SK-N-MC (cell line): ENCODE data around the gene VAPA.

Experiments
- DNase-seq: peaks from one replicate; pipeline ENCODE4 v3.0.0-alpha.2; 2011; ENCODE audit warnings: low read depth, low spot score
- H3K27ac ChIP-seq: fragments of 200-600 bp; sonication (generic); 2 replicates; pipeline ENCODE4 v1.5.1; 2016; ENCODE audit warnings: mixed run types
- H3K36me3 ChIP-seq: fragments of 200-600 bp; sonication (generic); 2 replicates; pipeline ENCODE4 v1.6.1; 2017; ENCODE audit warnings: antibody characterized with exemption, low read length, mixed read lengths; ENCODE audit not compliant: insufficient read depth
- H3K4me3 ChIP-seq: fragments of 200-600 bp; sonication (generic); 2 replicates; pipeline ENCODE4 v1.5.1; 2016
- H3K9ac ChIP-seq: fragments of 200-600 bp; sonication (generic); 2 replicates; pipeline ENCODE4 v1.8.0; 2017; ENCODE audit warnings: mixed run types, mixed read lengths; ENCODE audit not compliant: insufficient read length
- H3K9me3 ChIP-seq: fragments of 200-600 bp; sonication (generic); 2 replicates; pipeline ENCODE4 v1.6.1; 2017; ENCODE audit warnings: low read depth, mild to moderate bottlenecking, antibody characterized with exemption, low read length, moderate library complexity, mixed read lengths
- EZH2 ChIP-seq: fragments of 200-600 bp; sonication (generic); IDR thresholded peaks from one replicate; pipeline ENCODE4 v1.6.1; 2017; ENCODE audit warnings: antibody characterized with exemption
- FOXP2 ChIP-seq: optimal IDR thresholded peaks from 2 replicates; pipeline ENCODE3; 2011; ENCODE audit warnings: mild to moderate bottlenecking, moderate library complexity; ENCODE audit not compliant: insufficient read depth; ENCODE audit errors: extremely low read length, control extremely low read depth
- POLR2AphosphoS5 ChIP-seq: IDR thresholded peaks from 2 replicates; pipeline ENCODE4 v1.6.1; 2012; ENCODE audit warnings: mild to moderate bottlenecking, low read depth, low read length, borderline replicate concordance

Gene VAPA

GRCh38 chr18:9960258-9960904, 46.6 kb downstream of the VAPA start:
- no peak overlapping the region for H3K4me3 ChIP-seq
- TF ChIP-seq FOXP2 (no peak), EZH2 (no peak), POLR2AphosphoS5 (no peak)
- H3K9me3 ChIP-seq: no peaks in the 10 kb centered on the region
- peaks cover 4% of the 10 kb centered on the region for H3K36me3 ChIP-seq
- no peak overlapping the region for H3K27ac ChIP-seq
- no peak overlapping the region for H3K9ac ChIP-seq
- no peak for DNase-seq

DNA sequence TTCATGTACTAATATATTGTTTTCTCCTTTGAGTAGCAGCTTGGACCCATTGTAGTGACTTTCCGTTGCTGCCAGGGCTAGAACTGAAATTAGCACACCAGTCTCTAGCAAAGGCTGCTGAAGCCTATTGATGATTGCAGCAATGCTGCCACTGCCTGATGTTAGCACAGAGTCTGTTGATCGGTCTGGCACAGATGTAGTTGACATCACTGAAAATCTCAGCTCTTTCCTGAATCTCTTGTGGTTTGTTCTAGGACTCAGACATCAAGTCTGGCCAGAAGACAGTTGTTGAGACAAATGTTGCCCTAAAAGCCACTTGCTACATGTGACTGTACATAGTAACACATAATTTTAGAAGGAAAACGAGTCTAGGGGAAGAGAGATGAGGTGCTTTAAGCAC, 47.2 kb downstream of the VAPA start:
- no peak overlapping the region for H3K4me3 ChIP-seq
- H3K9ac ChIP-seq: no peak overlapping the region
- H3K27ac ChIP-seq: no peak overlapping the region
- no peaks in the 10 kb centered on the region for H3K36me3 ChIP-seq
- TF ChIP-seq EZH2 (no peak), POLR2AphosphoS5 (no peak), FOXP2 (no peak)
- H3K9me3 ChIP-seq: no peaks in the 10 kb centered on the region
- DNase-seq: no peak

DNA sequence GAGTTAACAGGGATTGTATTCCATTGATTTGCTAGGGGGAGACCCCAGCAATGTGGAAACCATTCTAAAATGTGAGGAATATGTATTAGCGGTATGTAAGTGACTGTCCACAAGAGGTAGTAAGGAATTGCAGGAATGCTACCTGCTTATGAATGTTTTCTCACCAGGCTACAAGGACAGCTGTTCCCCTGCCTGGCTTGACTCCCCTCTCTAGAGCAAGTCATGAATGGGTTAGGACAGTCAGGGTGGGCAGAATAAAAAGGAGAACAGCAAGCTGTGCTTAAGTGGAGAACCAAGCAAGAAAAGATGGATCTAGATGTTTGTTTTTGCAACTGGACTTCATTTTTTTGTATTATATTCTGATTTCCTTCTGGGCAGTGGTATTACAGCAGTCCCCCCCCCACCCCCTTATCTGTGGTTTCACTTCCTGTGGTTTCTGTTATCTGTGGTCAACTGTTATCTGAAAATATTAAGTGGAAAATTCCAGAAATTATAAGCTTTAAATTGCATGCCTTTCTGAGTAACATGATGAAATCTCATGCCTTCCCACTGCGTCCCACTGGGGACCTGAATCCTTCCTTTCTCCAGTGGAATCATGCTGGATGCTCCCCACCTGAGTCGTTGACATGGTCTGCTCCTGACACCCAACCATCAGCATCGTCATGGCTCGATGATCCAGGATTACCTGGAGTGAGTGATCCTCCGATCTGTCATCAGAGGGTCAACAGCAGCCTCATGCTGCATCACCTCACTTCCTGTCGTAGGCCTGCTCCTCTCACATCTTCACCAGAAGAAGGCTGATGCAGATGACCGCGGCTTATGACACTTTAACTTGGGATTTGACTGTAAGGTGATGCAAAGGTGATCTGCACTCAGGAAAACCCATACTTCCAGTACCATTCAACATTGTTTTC, 52.2 kb downstream of the VAPA start:
- Histone ChIP-seq H3K9me3 (no peaks in the 10 kb centered on the region), H3K4me3 (no peak overlapping the region), H3K36me3 (no peaks in the 10 kb centered on the region), H3K27ac (no peak overlapping the region), H3K9ac (no peak overlapping the region)
- TF ChIP-seq FOXP2 (no peak), EZH2 (no peak), POLR2AphosphoS5 (no peak)
- no peak for DNase-seq

- Histone ChIP-seq H3K9me3 (no peaks in the 10 kb centered on the region), H3K9ac (no peak overlapping the region), H3K4me3 (no peak overlapping the region), H3K27ac (no peak overlapping the region), H3K36me3 (no peaks in the 10 kb centered on the region)
- TF ChIP-seq EZH2 (no peak), FOXP2 (no peak), POLR2AphosphoS5 (no peak)
- no peak for DNase-seq
Observed at GRCh38 chr18:9968081-9968848, 54.4 kb downstream of the VAPA start.

DNA sequence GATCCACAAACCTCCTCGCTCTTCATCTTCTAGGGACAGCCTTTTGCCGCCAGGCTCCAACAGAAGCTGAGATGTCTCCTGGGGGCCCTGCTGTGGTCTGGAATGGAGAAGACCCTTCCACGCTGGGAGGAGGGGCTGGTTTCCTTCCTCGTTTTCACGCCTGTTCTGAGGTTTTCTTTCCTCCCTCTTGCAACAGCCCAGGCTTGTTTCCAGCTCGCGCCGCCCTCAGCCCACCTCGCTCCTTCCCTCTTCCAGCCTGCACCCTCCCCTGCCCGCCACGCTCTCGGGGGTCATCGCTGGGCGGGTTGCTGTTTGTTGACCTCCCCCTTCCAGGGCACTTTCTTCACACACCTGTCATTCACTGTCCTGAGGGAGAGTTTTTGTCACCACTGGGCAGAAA, 55.4 kb downstream of the VAPA start:
- DNase-seq: no peak
- Histone ChIP-seq H3K9me3 (peaks cover 1% of the 10 kb centered on the region; the same call in 1 of the 2 replicates), H3K36me3 (peaks cover 3% of the 10 kb centered on the region; the same call in 1 of the 2 replicates), H3K27ac (no peak overlapping the region), H3K9ac (peak overlapping the region; percentile 17), H3K4me3 (no peak overlapping the region)
- TF ChIP-seq FOXP2 (no peak), EZH2 (no peak), POLR2AphosphoS5 (no peak)

DNA sequence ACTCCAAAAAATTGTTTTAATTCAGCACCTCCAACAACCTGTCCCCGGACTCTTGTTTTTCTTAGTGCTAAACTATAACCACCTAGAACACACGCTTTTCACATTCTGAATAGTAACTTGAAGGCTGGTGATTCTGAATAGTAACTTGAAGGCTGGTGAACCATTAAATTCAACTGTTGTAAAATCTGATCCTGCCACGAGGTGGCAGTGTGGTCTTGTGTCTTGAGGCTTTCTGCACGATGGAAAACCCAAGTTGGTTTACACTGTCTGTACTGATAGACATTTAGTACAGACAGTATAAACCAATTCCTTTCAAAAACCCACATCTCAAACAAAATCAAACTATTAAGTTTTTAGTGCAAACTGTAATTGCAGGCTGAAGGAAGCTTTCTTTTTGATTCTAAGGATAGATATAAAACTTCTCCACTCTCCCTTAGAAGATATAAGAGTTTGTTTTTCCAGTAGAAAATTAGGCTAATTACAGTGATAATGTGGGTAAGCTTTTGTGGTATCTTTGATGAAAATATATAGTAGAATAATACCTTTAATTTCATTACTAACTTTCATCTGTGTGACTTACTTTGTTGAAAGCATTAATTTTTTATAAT, 57.6 kb downstream of the VAPA start:
- peak; percentile 92 for DNase-seq
- Histone ChIP-seq H3K36me3 (peaks cover 18% of the 10 kb centered on the region), H3K9me3 (peaks cover 22% of the 10 kb centered on the region; the same call in 1 of the 2 replicates), H3K4me3 (peak overlapping the region; percentile 28; the same call in 1 of the 2 replicates), H3K9ac (peak overlapping the region; percentile 78), H3K27ac (peak overlapping the region; percentile 97)
- TF ChIP-seq EZH2 (no peak), POLR2AphosphoS5 (no peak), FOXP2 (no peak)

DNA sequence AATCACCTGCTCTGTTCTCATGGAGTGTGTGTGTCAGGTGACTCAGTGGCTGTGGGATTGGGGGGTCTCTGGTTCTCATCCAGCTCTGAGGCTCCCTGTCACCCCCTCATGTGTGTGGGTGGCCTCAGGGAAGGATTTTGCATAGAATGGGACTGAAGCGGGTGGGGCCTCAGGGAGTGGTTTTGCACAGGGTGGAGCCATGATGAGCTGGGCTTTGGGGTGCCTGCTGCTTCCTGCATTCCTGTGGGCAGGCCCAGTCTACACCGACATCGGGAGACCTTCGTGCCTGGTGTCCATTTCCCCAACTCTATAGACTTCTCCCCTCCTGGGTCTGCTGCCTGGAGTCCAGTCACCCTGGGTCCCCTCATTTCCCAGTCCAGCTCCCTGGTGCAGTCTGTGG, 59.7 kb downstream of the VAPA start:
- Histone ChIP-seq H3K9ac (no peak overlapping the region), H3K4me3 (no peak overlapping the region), H3K27ac (peak overlapping the region; percentile 97), H3K9me3 (peaks cover 24% of the 10 kb centered on the region; the same call in 1 of the 2 replicates), H3K36me3 (peaks cover 18% of the 10 kb centered on the region)
- DNase-seq: no peak
- no peak for TF ChIP-seq FOXP2
- TF ChIP-seq EZH2: no peak
- no peak for TF ChIP-seq POLR2AphosphoS5

DNA sequence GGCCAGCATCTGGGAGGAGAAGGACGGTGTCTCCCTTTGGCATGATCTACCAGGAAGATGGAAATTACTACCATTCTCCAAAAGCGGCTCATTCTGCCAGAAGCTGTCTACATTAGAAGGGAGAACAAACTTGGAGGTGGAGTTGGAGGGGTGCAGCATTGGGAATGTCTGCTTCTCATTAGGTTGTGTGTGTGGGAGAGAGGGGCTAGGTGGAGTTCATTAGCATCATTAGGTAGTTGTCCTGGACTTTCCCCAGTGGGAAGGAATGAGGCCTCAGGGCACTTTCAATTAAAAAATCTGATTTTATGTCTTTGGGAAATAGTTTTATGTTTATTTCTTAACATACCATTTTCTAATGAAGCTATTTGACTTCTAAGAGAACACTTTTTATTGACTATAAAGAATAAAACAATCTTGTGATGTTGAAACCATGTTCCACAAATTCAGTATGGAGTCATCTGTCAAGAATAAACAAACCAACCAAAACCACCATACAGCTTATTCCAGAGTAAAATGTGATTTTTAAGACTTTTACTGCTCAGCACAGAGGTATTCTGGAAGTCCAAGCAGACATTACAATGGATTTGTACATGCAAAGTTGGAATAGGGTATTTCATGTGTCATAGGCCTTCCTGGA, 60.6 kb downstream of the VAPA start:
- TF ChIP-seq POLR2AphosphoS5: no peak
- TF ChIP-seq EZH2: no peak
- no peak for TF ChIP-seq FOXP2
- H3K9ac ChIP-seq: no peak overlapping the region
- DNase-seq: no peak
- peak overlapping the region; percentile 97 for H3K27ac ChIP-seq
- H3K9me3 ChIP-seq: peaks cover 24% of the 10 kb centered on the region; the same call in 1 of the 2 replicates
- peaks cover 18% of the 10 kb centered on the region for H3K36me3 ChIP-seq
- no peak overlapping the region for H3K4me3 ChIP-seq
